Activated CD4-positive, alpha-beta T cell treated with anti-CD3 and anti-CD28 coated beads for 48 hours (primary cell): ENCODE results near the gene ADD1.

Source experiments
- DNase-seq: peaks from one replicate; pipeline ENCODE4 v3.0.0-alpha.2; 2020

ADD1 gene

GRCh38 chr4:2924765-2925301, 81.2 kb downstream of the ADD1 start:
- DNase-seq: no peak

- DNase-seq: no peak
Measured at GRCh38 chr4:2925496-2925895, 81.9 kb downstream of the ADD1 start.

DNA sequence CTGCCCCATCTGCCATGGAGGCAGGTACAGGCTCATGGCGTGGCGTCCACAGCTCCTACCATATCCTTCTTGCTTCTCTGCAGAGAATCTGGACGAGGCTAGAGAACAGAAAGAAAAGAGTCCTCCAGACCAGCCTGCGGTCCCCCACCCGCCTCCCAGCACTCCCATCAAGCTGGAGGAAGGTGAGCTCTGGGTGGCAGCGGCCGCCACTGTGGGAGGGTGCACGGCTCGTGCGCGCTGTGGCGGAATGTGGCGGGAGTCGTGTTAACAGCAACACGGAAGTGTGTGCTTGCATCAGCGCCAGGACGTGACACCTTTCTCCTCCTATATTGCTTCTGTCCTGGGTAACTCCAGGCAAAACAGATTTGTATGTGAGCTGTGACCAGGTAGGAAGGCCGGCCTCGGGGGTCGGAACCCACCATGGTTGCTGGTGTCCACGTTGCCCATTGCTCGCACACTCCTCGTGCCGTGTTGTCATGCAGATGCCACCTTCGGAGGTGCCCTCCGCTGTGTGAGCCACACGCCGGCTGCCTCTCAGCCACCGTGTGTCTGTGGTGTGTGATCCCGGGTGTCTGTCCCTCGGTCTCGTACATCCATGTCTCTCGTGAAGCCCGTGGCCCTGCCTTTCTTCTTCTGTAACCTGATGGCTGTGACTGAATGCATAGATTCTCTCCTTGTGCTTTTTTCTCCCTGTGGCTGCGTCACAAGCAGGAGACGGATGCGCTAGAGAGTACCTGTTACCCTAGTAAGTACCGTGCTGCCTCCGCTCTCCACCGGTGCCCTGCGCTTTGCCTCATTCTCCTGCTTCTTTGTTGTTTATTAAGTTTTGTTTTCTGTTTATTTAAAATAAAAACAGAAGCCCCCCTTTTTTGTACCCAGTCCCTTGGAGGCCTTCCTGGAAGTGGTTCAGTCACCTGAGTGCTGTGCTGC, 82.6 kb downstream of the ADD1 start:
- DNase-seq: no peak

GRCh38 chr4:2927016-2927695, 83.5 kb downstream of the ADD1 start:
- DNase-seq: no peak

DNA sequence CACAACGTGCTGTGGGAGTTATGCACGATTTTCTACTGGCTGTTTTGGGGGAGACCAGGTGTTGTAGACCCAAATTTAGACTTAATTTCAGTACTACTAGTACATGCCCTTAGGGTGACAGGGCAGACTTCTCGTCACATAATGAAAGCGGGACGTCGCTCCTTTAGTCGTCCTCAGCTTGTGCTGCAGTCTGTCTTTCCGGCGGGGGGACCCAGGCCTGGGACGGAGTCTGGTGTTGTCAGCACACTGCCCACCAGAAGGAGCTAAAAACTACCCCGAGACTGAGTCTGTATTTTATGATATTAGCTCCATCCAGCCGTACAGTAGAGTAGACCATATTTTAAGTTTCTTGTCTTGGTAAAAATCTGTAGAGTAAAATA, 84.0 kb downstream of the ADD1 start:
- no peak for DNase-seq

- DNase-seq: no peak
Measured at GRCh38 chr4:2928242-2929176, 84.9 kb downstream of the ADD1 start.

DNA sequence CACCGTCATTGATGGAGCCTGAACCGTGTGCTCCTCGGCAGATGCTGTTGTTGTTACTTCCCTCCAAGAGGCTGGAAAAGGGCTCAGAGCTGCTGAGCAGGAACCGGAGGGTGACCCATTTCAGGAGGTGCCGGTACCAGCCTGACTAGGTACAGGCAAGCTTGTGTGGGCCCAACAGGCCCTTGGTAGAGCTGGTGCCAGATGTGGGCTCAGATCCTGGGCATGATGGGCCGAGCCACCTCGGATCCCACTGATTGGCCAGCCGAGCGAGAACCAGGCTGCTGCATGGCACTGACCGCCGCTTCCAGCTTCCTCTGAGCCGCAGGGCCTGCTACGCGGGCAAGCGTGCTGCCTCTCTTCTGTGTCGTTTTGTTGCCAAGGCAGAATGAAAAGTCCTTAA, 85.8 kb downstream of the ADD1 start:
- DNase-seq: no peak

DNA sequence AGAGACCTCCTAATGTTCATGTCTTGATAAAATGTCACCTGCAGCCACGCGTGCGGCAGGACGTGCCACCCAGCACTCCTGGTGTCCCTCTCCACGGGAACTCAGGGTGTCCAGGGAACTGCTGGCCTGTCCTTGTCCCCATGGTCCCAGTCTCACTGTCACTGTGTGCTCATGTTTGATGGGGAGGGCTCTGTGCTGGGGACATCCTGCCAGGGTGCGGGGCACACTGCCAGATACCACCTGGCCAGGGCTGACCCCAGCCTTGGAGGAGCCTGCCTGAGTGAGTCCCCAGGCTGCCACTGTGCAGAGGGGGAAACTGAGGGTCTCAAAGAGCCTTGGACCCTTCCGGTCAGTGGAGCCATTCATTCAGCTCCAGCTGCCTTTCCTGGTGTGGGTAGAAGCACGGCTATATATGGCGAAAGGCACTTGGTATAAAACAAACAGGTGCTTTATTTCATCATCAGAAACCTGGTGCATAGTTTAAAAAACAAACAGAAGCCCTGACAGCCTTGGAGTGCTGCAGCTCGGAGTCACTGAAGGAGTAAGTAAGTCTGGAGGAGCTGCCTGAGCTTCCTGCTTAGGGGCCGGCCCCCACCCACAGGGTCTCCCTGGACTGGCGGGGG, 86.6 kb downstream of the ADD1 start:
- DNase-seq: no peak

- DNase-seq: no peak
Measured at GRCh38 chr4:2930758-2931511, 87.3 kb downstream of the ADD1 start.

GRCh38 chr4:2931512-2932301, 88.1 kb downstream of the ADD1 start:
- DNase-seq: peak; percentile 69

DNA sequence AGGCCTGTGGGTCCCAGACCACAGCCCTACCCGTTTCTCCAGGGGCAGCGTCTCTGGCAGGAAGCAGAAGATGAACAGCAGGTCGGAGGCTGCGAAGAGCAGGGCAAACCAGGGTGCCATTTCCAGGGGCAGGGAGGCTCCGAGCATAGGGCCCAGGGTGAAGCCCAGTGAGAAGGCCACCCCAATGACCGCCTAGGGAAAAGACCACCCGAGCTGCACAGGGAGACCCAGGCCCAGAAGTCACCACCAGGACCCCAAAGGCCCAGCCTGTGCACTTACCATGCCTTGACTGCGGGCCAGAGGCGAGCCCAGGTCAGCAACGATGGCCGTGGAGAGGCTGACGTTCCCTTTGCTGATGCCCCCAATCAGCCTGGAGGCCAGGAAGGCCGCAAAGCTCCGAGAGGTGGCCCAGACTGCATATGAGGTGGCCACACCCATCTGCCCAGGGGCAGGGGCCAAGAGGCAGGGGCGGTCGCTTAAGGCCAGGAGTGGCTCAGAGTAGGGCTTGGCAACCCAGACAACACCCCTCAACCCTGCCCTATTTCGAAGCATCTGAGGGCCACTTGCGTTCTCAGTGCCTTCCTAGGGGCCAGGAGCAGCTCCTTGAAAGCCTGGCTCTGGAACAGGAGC, 88.8 kb downstream of the ADD1 start:
- DNase-seq: no peak

- no peak for DNase-seq
Measured at GRCh38 chr4:2932951-2933565, 89.4 kb downstream of the ADD1 start.

GRCh38 chr4:2933566-2934076, 90.0 kb downstream of the ADD1 start:
- DNase-seq: no peak

- DNase-seq: peak; percentile 58
Measured at GRCh38 chr4:2934077-2934812, 90.6 kb downstream of the ADD1 start.

DNA sequence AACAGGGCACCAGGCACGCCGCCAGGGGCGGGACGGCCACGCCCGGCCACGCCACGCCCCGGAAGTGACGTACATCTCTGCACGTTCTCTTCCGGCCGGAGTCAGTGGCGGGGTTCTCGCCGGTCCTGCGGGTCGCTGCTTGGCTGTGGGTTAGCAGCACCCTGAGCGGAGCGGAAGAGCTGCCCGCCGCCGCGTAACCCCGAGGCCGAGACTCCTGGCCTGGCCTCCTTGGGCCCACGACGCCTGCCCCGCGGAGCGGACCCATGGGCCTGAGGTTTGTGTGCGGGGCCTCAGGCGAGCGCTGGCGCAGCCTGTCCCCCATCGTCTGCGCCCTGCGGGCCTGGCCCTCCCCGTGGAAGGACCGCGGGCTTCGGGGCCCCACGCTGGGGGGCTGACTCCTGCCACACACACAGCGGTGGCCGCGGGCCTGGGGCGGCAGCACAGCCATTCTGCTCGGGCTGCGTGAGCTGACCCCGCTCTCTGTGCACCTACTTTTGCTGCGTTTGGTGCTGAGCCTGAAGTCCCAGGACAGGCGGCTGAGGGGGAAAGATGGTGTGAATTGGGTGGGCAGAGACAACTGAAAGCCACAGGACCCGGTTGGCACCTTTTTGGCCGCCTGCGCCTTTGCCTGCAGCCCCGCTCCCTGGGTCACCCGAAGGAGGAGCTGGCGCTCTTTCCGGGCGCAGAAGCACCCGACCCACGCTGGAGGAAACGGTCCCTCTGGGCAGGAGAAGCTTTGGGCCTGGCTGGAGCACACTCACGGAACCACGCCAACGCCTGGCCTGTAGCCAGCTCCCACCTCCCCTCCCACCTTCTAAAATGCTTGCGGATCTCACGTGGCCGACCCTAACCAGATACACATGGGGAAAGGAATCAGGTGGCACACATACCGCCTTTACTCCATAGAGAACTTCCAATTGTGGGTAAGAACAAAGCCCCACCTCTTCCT, 91.4 kb downstream of the ADD1 start:
- peak; percentile 98 for DNase-seq

- peak; percentile 87 for DNase-seq
Measured at GRCh38 chr4:2935762-2936743, 92.4 kb downstream of the ADD1 start.
